Thoracic aorta (tissue), 2 donors: ENCODE results near the gene DEFB114. TPM values are rescaled to one million over a fixed set of nuclear protein-coding genes. Genes with fewer than 3 reads are reported as not detected.

Experiments used
- ATAC-seq: fragments of 150-250 bp; one replicate; pipeline ENCODE4 v1.8.0; 2017; ENCODE audit warnings: low read depth; ENCODE audit not compliant: insufficient number of reproducible peaks, low FRiP score
- DNase-seq: peaks from one replicate; pipeline ENCODE4 v3.0.0-alpha.2; 2020; ENCODE audit warnings: low spot score
- H3K27ac ChIP-seq, 2 donors: fragments of 200-600 bp; sonication (generic); 1 replicate in 1 of 2; 2 replicates in 1 of 2; pipeline ENCODE4 v1.5.1; 2016; ENCODE audit warnings: mild to moderate bottlenecking in 2 of 2, moderate library complexity in 2 of 2
- H3K27me3 ChIP-seq: fragments of 200-600 bp; sonication (generic); replicated peaks from 2 replicates; pipeline ENCODE4 v1.6.0; 2016; ENCODE audit warnings: mild to moderate bottlenecking; ENCODE audit not compliant: insufficient read depth
- H3K36me3 ChIP-seq: fragments of 200-600 bp; sonication (generic); one replicate; pipeline ENCODE4 v1.5.1; 2016
- H3K4me1 ChIP-seq, 2 donors: fragments of 200-600 bp; sonication (generic); 1 replicate in 1 of 2; 2 replicates in 1 of 2; pipeline versions ENCODE4 v1.5.1 to v1.6.0; 2016; ENCODE audit warnings: low read depth in 2 of 2, mild to moderate bottlenecking in 1 of 2; ENCODE audit not compliant: control insufficient read depth in 1 of 2
- H3K4me3 ChIP-seq: fragments of 200-600 bp; sonication (generic); 2 replicates; pipeline ENCODE4 v1.5.1; 2016; ENCODE audit warnings: mild to moderate bottlenecking
- H3K9me3 ChIP-seq: fragments of 200-600 bp; sonication (generic); 2 replicates; pipeline ENCODE4 v1.5.1; 2016
- total RNA-seq, 2 donors: library from RNA; depleted of rRNA; stranded (reverse); fragments of >200 nt; gene quantifications; one replicate each; pipeline versions ENCODE4 v1.1.0 to v1.2.3, GENCODE V29; 2016
- TF ChIP-seq, protein P1 (sequence below): fragments of 200-600 bp; sonication (generic); IDR thresholded peaks from one replicate; pipeline ENCODE4 v1.5.1; 2019; ENCODE audit warnings: antibody characterized with exemption

The DEFB114 gene
- total RNA-seq, 2 donors from 2014 or later: not detected

DNA sequence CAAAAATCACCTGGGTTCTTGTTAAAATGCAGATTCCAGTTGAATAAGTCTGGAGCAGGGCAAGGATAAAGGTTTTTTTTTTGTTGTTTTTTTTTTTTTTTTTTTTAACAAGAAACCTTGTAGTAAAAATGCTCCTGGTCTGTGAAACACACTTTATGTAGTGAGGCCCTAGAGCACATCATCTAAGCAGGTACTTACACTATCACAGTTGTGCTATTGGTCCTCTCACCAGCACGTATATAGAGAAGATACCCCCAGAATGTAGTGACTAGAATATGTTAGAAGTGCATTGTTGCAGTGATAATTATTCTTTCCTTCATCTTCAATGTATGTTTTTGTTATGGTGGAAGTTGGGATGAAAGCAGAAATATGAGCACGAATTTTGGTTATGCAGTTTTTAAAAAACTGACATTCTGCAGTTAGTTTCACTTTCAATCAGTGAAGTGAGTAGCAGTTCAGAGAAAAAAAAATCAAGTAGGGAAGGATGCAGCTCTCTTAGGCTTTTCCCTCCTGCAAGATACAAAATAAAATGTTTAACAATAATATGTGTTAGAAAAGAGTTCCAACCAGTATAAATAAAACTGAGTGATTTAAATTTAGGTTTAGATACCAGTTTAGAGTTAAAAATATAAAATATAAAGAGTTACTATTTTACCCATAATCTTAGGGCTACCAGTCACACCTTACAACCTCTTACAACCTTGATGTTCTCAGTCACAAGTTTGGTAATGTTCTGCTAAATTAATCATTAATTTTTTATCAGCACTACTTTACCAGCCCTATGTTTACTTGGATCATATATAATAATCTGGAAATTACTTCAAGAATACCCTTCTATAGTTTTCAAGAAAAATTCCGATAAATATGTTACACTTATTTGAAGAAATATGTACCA, 14.6 kb upstream of the DEFB114 start:
- no peaks in the 10 kb centered on the region for H3K4me1 ChIP-seq
- DNase-seq (no peak), ATAC-seq (no peak)
- H3K27ac ChIP-seq: no peak overlapping the region
- no peak overlapping the region for H3K4me3 ChIP-seq
- H3K9me3 ChIP-seq: no peaks in the 10 kb centered on the region
- H3K36me3 ChIP-seq: no peaks in the 10 kb centered on the region
- no peaks in the 10 kb centered on the region for H3K27me3 ChIP-seq
- TF ChIP-seq, protein P1, sequence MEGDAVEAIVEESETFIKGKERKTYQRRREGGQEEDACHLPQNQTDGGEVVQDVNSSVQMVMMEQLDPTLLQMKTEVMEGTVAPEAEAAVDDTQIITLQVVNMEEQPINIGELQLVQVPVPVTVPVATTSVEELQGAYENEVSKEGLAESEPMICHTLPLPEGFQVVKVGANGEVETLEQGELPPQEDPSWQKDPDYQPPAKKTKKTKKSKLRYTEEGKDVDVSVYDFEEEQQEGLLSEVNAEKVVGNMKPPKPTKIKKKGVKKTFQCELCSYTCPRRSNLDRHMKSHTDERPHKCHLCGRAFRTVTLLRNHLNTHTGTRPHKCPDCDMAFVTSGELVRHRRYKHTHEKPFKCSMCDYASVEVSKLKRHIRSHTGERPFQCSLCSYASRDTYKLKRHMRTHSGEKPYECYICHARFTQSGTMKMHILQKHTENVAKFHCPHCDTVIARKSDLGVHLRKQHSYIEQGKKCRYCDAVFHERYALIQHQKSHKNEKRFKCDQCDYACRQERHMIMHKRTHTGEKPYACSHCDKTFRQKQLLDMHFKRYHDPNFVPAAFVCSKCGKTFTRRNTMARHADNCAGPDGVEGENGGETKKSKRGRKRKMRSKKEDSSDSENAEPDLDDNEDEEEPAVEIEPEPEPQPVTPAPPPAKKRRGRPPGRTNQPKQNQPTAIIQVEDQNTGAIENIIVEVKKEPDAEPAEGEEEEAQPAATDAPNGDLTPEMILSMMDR: no peak

- Histone ChIP-seq H3K27me3 (no peaks in the 10 kb centered on the region), H3K36me3 (no peaks in the 10 kb centered on the region), H3K4me3 (no peak within 1 kb of the TSS), H3K9me3 (no peaks in the 10 kb centered on the region), H3K27ac (no peak within 1 kb of the TSS), H3K4me1 (no peaks in the 10 kb centered on the region)
- ATAC-seq: no peak
- no peak for DNase-seq
- TF ChIP-seq, protein P1: no peak
Observed at GRCh38 chr6:49969605-49970004, 5.6 kb upstream of the DEFB114 start, which contains the start of gene DEFB113. DEFB113 (minus strand) TSS chr6:49969625; CDS start chr6:49969625, 0 bp downstream.

DNA sequence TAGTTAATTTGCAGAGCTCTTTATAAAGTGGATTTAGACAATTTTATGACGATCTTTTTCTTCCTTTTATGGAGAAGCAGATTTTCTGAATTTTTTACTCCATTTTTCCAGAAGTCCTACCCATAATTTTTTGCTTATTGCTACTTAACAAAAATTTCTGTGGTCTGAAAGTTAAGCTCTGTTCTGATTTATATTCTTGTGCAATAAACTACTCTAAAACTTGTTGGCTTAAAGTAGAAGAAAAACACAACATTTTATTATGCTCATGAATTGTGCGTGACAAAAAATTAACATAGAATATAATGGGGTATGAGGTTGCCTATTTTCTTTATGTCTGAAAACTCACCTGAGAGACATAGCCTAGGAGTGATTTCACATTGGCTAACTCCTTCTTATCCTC, 2.9 kb upstream of the DEFB114 start:
- ATAC-seq (no peak), DNase-seq (no peak)
- H3K4me3 ChIP-seq: no peak overlapping the region
- H3K27ac ChIP-seq: no peak overlapping the region
- no peaks in the 10 kb centered on the region for H3K36me3 ChIP-seq
- no peaks in the 10 kb centered on the region for H3K9me3 ChIP-seq
- TF ChIP-seq, protein P1: no peak
- no peaks in the 10 kb centered on the region for H3K27me3 ChIP-seq
- H3K4me1 ChIP-seq: no peaks in the 10 kb centered on the region

- no peak overlapping the region for H3K4me3 ChIP-seq
- no peaks in the 10 kb centered on the region for H3K9me3 ChIP-seq
- no peaks in the 10 kb centered on the region for H3K27me3 ChIP-seq
- TF ChIP-seq, protein P1: no peak
- ATAC-seq: no peak
- no peak for DNase-seq
- no peak overlapping the region for H3K27ac ChIP-seq
- H3K36me3 ChIP-seq: no peaks in the 10 kb centered on the region
- no peaks in the 10 kb centered on the region for H3K4me1 ChIP-seq
Observed at GRCh38 chr6:49966334-49966733, 2.4 kb upstream of the DEFB114 start.

DNA sequence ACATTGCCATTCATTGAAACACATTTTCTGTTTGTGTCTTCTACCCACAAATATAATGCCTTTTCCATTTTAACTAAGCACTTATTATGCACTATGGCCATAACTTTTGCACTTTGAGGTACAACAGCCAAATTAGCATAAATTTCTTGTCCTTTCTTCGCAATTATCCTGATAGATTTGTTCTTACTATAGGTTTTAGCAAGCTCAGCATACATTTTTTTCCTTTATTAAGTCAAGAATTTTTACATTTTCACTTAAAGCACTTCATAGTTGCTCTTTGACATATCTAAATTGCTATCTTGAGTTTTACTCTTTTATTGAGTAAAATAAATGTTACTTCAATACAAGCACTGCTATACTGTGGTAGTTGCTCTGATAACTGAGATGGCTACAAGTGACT, 5.8 kb downstream of the DEFB114 start:
- TF ChIP-seq, protein P1: no peak
- H3K9me3 ChIP-seq: no peaks in the 10 kb centered on the region
- DNase-seq (no peak), ATAC-seq (no peak)
- no peak overlapping the region for H3K27ac ChIP-seq
- no peaks in the 10 kb centered on the region for H3K27me3 ChIP-seq
- no peaks in the 10 kb centered on the region for H3K4me1 ChIP-seq
- H3K4me3 ChIP-seq: no peak overlapping the region
- no peaks in the 10 kb centered on the region for H3K36me3 ChIP-seq
